Measurements from ENCODE around the gene BDH1.

Gene BDH1

DNA sequence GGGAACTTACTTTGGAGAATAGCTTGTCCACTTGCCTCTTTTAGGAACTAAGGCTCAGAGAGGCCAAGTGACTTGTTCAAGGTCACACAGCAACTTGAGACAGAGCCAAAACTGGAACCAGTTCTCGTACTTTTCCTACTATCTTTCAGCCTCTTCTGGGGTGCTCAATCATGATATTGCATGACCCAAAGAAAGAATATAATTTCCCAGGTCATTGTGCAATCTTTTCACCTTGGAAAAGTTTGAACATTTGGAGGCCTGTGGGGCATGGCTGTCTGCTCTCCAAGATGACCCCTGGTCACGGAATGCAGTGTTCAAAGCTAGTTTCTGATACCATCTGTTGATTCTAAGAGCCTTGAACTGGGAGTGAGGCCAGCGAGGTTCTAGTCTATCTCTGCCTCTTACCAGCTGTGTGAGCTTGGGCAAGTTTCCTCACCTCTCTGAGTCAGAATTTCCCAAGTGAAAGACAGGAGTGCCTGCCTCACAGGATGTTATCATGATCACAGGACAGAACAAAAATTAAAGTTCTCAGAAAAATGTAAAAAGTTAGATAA lies 89.7 kb downstream of the BDH1 start:
- in situ Hi-C loops (cut with HindIII; ENCODE audit: low sequenced_read_pairs), result no loop called here

DNA sequence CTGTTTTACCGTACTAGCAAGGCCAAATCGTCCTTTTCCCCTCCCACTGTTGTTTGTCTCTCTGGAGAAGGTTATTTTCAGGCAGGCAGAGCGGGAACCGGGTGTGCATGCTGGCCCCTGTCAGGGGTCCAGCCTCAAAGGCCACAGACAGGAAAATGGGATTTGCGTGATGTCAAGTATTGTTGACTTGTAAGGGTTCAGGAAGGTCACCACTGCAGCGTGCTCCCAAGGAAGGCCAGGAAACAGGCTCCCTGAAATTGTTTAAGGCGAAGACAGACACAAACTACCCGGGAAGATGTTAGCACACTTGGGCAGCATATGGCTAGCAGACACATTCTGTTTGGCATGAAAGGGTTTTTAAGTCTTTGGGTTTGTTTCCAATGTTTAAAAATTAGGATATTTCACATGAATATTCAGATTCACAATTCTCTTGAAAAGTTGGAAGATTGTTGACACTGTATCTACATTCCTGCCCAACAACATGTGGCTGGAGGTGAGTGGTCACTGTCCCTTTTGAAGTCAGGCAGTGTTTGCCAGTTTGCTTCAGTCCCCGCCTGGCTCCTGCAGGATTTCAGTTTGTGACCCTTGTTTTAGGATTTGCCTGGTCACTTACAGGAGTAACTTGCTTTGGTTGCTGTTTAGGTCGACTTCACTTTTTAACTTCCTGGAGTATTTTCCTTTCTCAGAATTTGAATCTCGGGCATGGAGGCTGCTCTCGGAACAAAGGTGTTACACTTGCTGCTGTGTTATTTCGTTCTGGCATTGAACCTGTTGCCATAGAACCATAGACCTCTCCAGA lies 90.4 kb downstream of the BDH1 start:
- in situ Hi-C loops (cut with HindIII; ENCODE audit: low sequenced_read_pairs), result no loop called here

DNA sequence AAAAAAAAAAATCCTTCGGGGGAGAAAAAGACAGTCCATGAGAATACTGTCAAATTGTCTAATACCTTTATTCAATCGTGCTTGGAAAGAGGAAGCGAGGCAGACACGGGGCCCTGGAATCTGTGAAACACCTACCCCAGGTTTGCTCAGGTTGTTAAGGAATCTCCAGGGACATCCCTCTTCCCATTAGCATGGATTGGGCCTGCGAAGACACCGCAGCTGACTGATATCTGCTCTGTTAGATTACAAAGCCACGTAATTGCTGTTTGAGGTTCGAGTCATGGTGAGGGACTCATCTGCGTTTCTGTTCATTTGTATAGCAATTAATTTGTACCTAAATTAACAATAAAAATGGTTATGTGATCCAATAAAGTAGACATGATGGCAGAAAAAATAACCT lies 91.0 kb downstream of the BDH1 start:
- in situ Hi-C loops (cut with HindIII; ENCODE audit: low sequenced_read_pairs), result no loop called here

- in situ Hi-C loops (cut with HindIII; ENCODE audit: low sequenced_read_pairs), result no loop called here
Measured at GRCh38 chr3:197463279-197463678, 92.5 kb downstream of the BDH1 start.

GRCh38 chr3:197462808-197463207 lies 93.0 kb downstream of the BDH1 start:
- in situ Hi-C loops (cut with HindIII; ENCODE audit: low sequenced_read_pairs), result no loop called here

DNA sequence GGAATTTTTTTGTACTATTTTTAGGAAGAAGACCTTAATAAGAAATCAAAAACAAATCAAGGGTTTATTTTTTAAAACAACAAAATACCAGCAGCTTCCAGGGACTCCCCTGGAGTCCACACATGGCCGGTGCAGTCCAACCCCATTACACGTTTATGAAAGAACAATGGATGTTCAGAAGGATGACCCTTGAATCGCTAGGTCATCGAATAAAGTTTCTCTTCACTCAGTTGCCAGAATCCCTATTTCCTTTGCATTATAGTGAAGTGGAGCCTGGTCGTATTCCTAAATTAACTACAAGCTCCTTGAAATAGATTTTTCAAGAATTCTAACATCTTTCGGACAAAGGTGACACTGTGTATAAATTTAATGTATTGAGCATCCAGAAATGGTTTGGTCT lies 95.1 kb downstream of the BDH1 start:
- in situ Hi-C loops (cut with HindIII; ENCODE audit: low sequenced_read_pairs), result no loop called here

GRCh38 chr3:197460002-197460401 lies 95.8 kb downstream of the BDH1 start:
- in situ Hi-C loops (cut with HindIII; ENCODE audit: low sequenced_read_pairs), result no loop called here
